ENCODE results near the gene ATP2B1.

DNA sequence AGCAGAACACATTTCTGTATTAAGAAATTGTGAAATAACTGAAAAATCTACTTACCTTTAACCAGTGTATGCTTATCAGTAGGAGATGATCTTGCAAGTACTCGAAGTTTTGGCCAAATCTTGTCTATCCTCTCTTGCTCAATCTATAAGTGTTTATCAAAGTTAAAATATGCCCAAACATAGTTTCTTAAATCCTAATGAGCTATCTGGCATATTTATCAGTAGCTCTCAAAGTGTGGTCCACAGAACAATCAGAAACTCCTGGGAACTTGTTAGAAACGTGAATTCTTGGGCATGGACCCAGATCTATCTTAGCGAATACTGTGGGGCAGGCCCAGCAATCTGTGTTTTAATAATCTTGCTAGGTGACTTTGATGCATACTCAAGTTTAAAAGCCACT is 98.3 kb downstream of the ATP2B1 start:
- TF ChIP-seq CTCF (IDR thresholded peaks at IDR 0.05): no peak
- no peak for TF ChIP-seq POLR2A (IDR thresholded peaks at IDR 0.05)
- TF ChIP-seq POLR2AphosphoS5 (IDR thresholded peaks at IDR 0.05; ENCODE audit: insufficient read depth in 1 of 2, low read depth in 1 of 2): no peak
